IPS-NIHi11 (cell line): ENCODE results near the gene LRRC1.

Experiments used
- DNase-seq: peaks from one replicate; pipeline ENCODE4 v3.0.0; 2012; ENCODE audit warnings: mixed read lengths, low spot score

The LRRC1 gene

DNA sequence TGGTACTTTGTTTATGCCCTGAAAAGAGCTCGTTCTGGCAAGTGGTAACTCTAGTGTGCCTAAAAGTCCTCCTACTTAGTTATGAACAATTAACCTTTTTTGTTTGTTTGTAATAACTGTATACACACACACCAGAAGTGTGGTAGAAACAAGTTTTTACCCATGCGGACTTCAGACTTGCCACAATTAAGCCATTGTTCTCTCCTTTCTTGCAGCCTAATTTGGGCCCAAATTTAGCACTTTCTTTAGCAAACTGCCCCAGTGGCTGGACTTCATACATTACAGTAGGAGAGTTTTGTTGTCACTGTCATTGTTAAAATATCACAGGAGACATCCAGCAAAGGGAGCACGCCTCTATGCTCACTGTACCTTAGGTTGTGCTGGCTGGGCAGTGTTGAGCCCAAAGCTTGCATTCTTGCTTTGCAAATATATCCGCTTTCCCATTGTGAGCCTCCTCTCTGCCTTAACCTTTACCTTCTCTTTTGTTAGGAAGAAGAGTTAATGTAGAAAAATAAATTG lies 53.0 kb downstream of the LRRC1 start:
- DNase-seq = no peak

DNA sequence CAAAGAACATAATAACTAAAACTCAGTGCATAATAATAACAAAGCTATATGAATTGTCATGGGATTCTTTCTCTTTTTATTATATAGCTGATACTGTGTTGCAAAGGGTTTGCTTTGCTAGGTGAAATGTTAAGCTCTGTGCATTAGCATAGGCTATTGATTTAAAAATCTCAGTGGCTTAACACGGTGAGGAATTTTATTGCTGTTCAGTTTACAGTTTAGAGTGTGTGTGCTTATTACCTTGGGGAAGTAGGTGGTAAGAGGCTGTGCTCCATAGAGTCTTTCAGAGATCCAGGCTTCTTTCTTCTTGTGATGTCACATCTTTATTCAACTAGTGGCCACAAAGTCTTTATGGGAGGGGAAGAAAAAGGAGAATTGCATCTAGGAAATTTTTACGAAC lies 55.7 kb downstream of the LRRC1 start:
- no peak for DNase-seq

DNA sequence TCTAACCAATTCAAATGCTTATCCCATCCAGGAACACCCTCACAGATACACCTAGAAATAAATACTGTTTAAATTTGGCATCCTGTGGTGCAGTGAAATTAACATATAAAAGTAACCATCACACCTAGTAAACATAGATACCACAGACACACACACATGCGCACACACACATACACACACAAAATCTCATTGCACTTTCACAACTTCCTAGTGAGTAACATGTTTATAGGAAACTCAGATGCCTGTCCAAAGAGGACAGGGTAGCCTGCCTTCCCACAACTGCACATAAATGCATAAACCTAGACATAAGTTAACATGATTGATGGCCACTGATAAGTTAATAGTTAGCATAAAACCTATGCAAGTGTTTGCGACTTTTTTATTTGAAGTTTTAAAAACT lies 56.8 kb downstream of the LRRC1 start:
- no peak for DNase-seq

DNA sequence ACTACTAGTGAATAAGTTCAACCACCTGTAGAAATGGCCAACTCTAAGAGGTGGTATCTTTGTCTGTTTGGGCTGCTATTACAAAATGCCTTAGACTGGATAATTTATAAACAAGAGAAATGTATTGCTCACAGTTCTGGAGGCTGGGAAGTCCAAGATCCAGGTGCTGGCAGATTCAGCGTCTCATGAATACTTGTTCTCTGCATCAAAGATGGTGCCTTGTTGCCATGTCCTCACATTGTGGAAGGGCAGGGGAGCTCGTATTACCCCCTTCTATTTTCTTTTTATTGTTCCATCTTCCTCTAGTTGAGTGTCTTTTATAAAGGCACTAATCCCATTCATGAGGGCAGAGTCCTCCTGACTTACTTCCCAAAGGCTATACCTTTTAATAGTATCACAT lies 58.0 kb downstream of the LRRC1 start:
- no peak for DNase-seq

DNA sequence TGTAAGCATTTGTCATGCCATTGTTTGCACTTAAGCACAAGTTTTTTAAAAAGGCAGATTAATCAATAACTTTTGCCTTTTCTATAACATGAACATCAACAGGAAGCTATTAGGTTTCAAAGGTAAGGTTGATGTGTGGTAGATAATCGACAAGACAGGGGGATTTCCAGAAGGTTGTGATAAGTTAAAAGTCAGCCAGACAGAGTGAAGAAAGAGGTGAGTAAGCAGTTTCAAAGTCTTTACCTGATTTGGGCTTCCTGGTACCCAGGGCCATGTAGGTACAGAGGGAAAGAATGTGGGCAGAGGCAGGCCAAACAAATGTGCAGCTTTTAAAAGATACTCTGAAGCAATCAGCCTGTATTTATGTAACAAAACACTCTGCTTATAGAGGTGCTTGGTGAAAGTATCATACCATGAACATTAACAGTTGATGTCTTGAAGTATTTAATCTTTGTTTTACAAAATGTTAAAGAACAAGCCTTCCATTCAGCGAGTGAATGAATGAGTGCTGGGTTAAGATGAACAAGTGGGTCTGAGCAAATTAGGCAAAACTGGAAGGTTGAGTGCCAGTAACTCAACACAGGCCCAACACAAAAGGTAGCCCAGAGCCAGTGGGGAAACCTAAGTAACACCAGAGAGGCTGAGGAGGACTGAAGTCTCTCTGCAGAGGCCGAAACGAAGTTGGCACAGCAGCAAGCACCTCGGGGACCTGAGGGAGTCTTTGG lies 60.2 kb downstream of the LRRC1 start:
- DNase-seq = no peak

DNA sequence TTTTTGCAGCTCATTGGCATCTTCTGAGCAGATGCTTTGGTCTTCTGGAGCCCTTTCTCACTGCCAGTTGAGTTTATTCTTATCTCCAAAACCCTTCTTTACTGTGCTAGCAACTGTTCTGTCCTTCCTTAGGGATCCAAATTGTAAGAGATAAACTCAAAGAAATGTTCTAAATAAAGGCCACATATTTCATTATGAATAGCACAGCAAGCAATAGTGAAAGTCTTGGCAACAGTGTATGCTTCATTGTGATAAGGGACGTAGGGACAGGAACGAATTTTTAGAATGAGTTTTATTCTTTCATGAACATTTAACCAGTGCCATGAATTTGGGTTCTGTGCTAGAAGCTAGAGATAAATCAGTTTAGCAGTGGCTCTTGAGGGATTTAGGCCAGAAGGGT lies 61.1 kb downstream of the LRRC1 start:
- DNase-seq = no peak

DNA sequence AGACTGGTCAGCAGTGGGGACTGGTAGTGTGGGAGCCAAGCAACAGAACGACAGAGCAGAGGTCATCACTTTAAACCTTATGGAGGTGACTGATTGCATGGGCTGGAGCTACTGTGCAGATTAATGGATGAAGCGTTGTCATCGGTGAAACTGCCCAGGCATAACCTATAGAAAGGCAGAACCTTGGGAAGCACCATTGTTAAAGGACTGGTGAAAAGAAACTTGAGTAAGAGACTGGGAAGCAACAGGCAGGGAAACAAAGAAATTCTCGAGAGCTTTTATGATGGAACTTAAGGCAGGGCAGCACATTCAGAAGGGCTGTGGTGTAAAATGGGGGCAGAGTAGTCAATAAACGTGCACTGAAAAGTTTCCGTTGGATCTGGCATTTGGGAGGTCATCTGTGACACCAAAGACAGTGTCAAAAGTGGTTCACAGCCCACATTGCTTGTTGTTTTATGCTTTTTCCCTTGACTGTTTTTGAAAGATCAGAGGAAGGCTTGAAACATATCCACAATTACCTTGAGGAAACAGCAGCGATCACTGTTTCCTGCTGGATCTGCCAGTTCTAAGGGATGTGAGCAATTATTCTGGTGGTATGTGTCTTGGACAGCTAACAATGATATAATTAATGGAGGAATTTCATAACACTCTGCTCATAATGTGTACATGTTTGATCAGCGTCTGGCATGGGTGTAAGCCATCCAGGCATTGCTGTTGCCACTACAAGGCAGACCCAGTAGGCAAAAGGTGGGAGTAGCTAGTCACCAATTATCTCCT lies 62.7 kb downstream of the LRRC1 start:
- no peak for DNase-seq

DNA sequence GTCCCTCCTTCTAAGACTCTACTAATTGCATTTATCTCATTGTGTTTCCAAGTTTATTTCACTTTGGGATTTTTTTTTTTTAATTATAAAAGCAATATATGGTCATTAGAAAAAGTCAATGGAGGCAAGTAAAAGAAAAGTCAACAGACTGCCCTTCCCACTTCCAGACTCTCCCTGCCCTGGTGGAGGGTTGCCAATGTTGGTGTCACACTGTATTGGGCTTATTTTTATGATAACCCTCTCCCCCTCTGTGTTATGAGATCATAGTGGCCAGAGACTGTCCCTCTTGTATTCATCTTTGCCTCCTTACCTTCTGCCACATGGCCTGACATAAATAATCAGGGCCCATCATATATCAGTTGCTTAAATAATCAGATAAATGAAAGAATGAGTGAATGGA lies 63.4 kb downstream of the LRRC1 start:
- no peak for DNase-seq

DNA sequence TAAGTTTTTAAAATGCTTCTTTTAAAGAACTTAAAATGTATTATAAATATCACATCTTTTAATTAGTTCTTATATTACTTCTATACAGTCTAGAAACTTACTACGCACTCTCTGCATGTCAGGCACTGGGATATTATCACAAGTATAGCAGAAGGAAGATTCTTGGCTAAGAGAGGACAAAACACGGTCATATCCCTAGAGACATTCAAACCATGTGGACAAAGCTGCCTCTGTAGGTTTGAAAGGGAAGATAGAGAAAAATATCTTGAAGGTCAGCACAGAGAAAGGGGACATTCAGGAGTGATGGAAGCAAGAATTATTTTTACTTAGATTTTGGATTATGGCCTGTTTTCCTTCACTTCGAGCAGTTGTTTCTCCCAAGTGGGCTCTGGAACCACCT lies 64.1 kb downstream of the LRRC1 start:
- DNase-seq = no peak

DNA sequence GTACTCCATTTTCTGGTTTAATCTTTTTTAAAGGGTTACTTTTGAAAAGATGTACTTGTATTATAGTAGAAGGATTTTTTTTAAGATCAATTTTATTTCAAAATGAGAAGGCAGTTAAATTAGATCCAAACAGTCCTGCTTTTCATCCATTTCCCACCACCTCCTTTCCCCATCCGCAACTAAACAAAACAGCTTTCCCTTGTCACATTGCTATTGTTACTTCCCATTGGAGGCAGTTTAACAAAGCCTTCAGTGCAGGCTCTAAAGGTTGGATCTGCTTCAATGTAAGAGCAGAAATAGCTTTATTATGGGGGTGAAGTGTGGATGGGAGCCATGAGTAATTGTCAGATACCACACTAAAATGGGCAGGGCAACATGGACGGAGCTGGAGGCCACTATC lies 65.7 kb downstream of the LRRC1 start:
- DNase-seq = no peak

DNA sequence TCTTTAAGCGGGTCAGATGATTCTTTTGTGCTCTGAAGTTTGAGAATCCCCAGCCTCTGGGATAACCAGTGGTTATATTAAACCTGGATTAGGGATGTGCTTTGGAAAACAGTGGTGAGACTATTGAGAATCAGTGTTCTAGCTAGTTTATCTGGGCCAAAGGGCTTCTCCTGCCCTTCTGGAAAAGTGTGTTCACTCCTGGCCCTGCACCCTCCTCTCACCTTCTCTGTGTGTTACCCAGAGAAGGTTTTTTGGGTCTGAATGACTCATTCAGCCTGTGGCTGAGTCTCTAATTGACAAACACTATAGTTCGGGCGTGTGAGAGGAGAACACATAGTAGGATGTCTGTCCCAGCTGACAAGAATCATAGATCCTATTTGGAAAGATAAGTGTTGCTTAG lies 66.7 kb downstream of the LRRC1 start:
- no peak for DNase-seq

DNA sequence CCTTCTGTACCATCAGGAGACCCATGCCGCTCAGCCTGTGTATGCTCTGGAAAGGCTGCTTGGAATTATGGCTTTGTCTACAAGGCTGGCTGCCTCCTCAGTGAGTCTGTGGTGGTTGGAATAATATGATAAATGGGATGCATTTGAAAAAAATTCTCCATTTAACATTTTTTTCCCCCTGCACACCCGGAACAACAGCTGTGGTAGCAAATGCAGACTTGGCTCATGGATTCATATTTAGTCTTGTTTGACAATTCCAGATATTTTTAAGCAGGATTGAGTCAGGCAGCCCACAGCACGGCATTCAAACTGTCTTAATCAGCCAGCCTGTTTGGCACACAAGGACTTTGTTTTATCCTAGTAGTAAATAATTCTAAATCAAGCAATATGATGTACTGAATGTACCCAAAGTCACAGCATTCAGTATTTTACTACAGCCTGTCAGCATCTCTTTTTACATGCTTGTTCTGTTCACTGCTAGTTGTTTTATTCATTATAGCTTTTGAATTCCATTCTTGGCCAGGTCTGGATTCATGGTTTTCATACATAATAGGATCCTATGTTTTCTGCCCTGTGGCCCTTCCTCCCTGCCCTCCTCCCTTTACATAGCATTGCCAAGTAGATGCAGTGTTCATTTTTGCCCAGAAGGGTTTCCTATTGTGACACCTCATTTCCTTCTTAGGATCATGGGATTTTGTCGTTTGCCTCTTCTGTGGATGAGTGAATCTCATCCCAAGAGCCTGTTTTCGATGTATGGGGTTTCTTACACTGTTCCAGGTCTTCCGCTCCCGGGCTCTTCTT lies 68.1 kb downstream of the LRRC1 start:
- no peak for DNase-seq

DNA sequence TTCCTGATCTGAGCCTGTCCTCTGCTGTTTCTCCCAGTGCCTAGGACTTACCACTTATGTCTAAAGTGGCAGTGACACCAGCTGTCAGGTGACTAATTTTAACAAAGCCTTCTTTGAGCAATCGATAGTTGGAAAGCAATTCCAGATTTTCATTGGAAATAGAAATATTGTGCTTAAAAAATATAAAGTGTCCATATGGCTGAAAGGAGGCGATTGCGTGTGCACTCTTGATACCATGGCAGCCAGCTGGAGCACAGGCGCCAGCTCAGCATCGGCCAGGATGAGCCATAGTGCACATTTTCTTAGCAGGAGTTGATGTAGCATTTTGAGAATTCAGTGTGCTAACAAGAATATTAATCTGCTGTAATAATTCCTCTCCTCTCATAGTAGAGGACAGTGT lies 70.0 kb downstream of the LRRC1 start:
- no peak for DNase-seq

DNA sequence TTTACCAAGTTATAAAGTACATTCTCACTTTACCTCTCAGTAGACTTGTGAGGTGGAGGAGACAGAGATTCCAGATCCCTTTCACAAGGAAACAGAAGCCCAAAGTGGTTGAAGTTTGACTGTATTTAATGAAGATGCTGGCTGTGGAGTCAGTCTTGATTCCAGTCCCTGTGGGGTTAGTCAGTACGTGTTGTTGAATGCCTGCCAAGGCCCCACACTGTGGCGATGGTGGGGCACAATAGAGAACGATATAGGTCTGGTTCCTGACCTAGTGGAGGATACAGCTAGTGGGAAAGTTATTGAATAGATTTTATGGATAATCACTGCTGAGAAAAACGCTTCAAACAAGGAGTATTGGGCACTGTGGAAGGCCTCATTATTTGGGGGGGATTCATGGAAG lies 71.4 kb downstream of the LRRC1 start:
- DNase-seq = no peak

DNA sequence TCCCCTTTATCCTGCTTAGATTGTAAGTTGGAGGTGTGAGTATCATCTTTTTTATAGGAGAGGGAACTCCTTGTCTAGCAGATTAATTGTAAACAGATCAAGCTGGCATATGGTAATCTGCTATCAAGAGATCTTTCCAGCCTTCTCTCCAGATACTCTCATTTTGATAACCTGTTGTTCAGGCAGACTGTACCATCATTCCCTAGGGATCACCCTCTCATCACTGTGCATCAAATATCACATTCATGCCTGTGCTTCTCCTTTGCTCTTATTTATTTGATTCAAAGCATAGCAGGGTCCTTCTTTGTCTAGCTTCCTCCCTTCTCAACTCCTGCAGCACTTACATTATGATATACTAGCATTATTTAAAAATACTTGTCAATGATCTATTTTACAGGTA lies 73.8 kb downstream of the LRRC1 start:
- DNase-seq = no peak

DNA sequence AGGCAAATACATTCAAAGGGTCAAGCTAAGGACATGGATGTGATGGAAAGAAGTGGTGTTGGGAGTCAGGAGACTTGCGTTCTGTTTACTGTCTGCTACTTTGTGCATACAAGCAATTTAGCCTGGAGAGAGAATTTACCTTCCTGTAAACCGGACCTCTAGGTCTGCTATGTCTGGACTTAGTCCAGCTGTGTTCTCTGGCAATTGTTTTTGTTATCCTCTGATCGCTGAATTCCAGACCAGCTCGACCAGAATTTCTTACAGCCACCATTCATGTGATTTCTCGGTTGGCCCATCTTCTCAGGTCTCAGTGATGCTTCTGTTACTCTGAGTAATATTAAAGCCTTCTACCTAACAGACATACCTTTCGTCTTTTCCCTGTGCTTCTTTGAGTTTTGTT lies 75.2 kb downstream of the LRRC1 start:
- DNase-seq = no peak

DNA sequence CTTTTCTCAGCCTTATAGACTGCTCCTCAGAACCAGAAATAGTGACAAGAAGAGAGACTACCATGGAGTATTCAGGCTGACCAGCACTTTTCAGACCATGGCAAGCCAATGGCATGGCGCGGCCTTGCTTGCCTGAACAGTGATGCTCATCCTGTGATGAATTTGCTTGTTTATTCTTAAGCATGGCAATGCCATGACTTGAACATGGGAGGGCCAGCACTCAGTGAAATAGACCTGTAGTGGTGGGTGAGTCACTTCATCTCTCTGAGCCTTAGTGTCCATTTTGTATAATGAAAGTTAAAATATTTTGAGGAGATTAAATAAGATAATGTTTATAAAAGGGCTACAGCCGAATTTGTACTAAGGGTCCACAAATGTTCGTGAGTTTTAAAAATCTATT lies 79.1 kb downstream of the LRRC1 start:
- no peak for DNase-seq

DNA sequence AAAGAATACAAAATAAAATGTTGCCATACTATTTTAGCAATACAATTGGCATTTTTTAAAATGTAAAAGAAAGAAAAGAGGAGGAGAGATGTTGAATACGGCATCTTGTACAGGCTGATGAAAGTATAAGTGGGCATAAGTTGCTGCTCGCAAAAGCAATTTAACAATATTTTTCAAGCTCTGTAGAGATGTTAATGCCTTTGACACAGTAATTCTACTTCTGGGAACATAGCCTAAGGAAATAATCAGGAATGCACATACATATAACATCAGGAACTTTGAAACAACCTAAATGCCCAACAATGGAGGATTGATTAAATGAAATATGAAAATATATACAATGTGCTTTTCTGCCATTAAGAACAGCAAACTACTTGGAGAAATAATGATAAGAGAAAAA lies 80.2 kb downstream of the LRRC1 start:
- no peak for DNase-seq

DNA sequence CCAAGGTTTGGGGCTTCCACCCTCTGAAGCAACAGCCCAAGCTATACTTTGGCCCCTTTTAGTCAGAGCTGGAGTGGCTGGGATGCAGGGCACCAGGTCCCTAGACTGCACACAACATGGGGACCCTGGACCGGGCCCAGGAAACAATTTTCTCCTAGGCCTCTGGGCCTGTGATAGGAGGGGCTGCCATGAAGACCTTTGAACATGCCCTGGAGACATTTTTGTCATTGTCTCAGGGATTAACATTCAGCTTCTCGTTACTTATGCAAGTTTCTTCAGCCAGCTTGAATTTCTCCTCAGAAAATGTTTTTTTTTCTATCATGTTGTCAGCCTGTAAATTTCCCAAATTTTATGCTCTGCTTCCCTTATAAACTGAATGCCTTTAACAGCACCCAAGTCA lies 82.3 kb downstream of the LRRC1 start:
- no peak for DNase-seq

DNA sequence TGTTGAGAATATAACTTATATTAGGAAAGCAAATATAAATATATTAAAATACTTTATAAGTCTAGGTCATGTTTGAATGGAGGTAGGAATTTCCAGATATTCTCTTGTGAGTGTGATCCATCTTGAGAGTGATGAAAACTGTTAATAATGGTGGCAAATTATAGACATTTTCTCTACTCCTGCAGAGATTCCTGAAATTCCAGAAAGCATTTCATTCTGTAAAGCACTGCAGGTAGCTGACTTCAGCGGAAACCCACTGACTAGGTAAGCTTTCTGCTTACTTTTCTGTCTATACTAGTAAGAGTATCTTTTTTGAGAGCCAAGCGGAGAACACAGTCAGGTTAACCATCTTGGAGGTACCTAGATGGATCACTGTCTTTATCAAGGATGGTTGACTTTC lies 84.0 kb downstream of the LRRC1 start:
- DNase-seq = no peak

DNA sequence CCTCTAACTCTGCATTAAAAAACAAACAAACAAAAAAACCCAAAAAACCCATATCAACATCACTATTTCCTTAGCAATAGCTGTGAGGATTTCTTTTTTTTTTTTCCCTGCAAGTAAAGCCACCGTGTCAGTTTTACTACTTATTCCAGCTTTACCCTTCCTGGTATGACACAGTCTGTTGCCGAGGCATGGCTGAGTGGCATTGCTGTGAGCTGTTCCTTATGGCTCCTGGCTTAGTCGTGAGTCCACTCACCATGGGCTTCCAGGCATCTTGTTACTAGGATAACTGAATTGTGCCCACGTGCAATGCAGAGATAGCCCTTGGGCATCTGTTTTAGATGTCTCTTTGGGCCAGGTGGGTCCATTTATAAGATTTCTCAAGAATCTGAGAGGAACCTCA lies 84.8 kb downstream of the LRRC1 start:
- DNase-seq = no peak

DNA sequence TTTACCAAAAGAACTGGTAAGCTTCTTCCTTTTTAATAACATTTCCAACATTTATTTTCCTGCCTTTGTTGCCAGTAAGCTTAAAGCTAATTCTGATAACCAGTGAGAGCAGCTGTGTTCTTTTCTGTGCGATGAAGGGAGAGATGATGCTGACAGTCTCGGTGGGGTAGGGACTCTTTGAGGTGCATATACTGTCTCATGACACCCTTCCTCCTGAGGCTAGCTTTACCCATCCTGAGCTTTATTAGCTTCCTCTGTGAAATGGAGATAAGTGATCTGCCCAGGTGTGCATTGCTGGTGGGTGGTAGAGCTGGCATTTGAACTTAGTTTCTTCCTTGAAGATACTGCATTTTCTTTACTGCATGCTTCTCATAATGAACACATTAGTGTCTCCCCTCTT lies 92.5 kb downstream of the LRRC1 start:
- no peak for DNase-seq

DNA sequence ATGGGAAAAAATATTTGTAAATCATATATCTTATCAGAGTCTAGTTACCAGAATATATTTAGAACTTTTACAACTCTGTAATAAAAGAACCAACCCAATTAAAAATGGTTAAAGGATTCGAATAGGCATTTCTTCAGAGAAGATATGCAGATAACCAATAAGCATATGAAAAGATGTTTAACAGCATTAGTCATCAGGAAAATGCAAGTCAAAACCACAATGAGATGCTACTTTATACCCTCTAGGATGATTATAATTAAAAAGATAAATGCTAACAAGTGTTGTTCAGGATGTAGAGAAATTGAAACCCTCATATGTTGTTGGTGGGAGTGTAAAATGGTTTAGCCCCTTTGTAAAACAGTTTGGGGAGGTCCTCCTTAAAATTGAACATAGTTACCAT lies 94.1 kb downstream of the LRRC1 start:
- no peak for DNase-seq
